GM19467 (cell line): ENCODE measurements around the gene SLTM.
"Not testable (repeated sequence)": the region's sequence is repeated elsewhere in the genome, so short reads cannot be mapped to it uniquely, and the experiment has no call there.

Source experiments
- ATAC-seq: cut with Tn5 transposase; IDR thresholded peaks from one replicate; pipeline ENCODE4 v1.9.1; 2021; ENCODE audit warnings: mild to moderate bottlenecking, moderate library complexity; ENCODE audit not compliant: unreplicated experiment

Gene SLTM

GRCh38 chr15:58929891-58930416 is 3.5 kb downstream of the SLTM start:
- ATAC-seq = no peak

DNA sequence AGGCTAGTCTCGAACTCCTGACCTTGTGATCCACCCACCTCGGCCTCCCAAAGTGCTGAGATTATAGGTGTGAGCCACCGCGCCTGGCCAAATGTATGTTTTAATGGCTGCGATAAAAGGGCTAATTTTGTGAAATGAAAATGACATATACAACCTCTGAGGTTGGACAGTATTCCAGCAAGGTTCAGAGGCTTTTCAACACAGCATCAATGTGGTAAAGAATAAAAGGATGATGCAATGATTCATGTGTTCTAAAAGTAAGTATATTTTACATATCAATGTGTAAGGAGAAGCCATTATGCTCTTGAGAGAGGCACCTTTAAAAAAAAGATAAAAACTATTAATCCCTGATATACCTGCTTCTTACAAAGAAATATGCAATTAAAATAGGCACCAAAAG is 6.7 kb downstream of the SLTM start:
- ATAC-seq = no peak

- no peak for ATAC-seq
These were observed 9.2 kb downstream of the SLTM start for GRCh38 chr15:58924327-58924726.

DNA sequence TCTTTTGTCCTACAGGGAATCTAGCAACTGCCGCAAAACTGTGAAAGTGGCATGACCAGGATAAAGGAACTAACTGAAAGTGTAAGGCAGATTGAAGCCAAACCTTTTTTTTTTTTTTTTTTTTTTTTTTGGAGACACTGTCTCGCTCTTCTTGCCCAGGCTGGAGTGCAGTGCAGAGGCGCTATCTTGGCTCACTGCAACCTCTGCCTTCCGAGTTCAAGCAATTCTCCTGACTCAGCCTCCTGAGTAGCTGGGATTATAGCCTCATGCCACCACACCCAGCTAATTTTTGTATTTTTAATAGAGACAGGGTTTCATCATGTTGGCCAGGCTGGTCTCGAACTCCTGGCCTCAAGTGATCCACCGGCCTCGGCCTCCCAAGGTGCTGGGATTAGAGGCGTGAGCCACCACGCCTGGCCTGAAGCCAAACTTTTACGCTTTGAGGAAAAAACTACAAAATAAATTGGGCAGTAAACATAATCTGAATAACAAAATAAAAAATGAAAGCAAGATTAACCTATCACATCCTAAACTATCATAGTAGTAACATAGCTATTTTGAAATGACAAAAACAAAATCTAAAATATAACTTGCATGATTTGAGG is 9.7 kb downstream of the SLTM start:
- no peak for ATAC-seq

- ATAC-seq = no peak
These were observed 10.2 kb downstream of the SLTM start for GRCh38 chr15:58923284-58923683.

DNA sequence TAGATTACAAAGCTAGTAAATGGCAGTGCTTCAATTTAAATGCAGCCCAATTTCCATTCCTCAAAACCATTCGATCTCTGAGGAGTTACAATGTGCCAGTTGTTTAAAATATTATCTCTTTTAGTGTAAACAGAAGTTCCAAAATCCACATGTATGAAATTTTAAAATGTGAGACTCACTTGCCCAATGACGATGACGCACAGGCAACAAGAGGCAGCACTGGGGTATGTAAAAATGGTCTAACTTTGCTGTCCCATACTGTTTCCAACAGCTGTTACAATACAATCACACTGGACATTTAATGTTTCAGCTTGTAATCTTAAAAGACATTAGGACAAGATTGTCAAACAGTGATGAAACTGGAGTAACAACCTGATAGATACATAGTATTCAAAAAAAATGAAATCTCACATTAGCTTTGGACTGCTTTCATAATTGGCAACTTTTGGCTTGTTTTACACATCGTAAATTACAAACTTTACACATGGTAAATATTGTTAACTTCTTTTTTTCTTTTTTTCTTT is 12.2 kb downstream of the SLTM start:
- no peak for ATAC-seq

DNA sequence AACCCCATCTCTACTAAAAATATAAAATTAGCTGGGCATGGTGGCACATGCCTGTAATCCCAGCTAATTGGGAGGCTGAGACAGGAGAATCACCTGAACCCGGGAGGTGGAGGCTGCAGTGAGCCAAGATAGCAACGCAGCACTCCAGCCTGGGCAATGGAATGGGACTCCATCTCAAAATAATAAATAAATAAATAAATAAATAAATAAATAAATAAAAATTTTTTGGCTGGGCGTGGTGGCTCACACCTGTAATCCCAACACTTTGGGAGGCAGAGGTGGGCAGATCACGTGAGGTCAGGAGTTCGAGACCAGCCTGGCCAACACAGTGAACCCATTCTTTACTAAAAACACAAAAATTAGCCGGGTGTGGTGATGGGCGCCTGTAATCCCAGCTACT is 13.0 kb downstream of the SLTM start:
- not testable (repeated sequence) for ATAC-seq

GRCh38 chr15:58919232-58919631 is 14.2 kb downstream of the SLTM start:
- no peak for ATAC-seq

- no peak for ATAC-seq
These were observed 15.2 kb downstream of the SLTM start for GRCh38 chr15:58918239-58918638.

GRCh38 chr15:58917613-58918129 is 15.8 kb downstream of the SLTM start:
- ATAC-seq = not testable (repeated sequence)

DNA sequence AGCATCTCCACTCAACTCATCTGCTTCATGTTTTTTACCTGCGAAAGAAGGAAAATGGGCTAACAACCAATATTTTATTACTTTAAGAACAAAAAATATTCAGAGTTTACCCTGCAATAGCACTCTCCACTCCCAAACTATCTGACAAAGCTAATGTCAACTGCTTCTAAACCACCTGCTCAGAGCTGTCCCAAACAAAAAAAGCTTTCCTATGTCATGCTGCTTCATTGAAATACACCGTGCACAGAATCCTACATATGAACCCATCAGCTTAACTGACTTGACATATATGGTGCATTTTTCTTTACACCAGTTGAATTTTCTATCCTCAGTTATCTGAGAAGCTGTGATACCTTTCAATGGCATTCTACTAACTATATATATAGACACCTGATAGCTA is 16.5 kb downstream of the SLTM start:
- ATAC-seq = no peak

GRCh38 chr15:58910456-58910855 is 23.0 kb downstream of the SLTM start:
- ATAC-seq = no peak

DNA sequence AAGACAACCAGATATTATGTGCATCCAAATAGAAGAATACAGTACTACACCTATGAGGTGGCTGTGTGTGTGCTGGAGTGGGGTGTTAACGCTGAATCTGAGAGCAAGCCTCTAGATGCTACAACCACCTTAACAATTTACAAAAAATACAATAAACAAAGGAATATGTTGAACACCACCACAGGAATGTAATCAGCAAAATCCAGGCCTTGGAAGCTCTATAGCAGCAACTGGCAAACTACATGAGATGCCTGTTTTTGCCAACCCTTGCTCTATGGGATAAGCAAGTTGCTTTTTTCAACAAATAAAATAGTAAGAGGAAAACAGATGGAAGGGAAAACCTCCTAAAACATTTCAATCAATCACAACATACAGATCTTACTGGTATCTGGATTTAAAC is 23.9 kb downstream of the SLTM start:
- ATAC-seq = no peak

DNA sequence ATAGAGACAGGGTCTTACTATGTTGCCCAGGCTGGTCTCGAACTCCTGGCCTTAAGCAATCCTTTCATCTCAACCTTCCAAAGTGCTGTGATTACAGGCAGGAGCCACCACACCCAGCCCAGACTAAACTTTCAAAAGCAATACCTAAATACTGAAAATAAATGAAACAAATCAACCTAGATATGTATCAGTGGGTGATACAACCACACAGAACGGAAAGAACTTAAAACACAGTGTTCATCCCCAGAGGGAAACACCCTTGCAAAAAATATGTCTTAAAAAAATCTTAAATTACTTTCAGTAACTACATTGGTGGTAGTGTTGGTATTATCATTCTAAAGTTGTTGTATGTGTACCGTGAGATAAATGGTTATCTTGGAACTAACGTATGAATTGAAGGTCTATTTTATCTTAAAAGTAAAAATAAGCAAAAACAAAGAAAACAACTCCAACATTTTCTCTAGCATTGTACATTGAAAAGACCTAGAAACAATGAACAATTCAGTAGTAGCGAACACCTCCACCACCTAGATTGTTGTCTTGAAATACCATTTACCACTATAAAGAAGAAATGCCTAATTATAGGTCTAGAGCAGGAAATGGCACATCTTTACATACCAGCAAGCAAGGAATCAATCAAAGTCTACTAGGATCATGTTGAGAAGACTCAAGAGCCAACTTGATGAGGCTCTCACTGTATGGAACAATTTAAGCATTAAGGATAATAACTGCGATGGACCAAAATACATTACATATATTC is 24.7 kb downstream of the SLTM start:
- no peak for ATAC-seq

DNA sequence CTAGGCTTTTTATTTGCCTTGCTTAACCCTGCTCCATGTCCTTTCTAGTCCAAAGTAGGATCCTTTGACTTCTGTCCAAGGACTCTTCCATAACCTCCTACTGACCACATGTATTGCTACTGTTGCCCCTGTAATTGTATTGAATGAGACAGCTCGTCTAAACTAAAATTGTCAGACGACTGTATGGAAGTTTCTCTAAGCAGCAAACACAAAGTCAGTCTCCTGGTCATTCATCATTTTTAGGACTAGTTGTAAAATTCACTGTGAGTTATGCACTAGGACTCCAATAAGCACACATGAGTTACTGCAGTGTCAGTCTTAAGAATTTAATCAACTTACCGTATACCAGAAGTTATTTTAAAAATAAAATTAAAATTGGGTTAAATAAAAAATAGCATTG is 32.8 kb downstream of the SLTM start:
- ATAC-seq = no peak

GRCh38 chr15:58898150-58898680 is 35.3 kb downstream of the SLTM start:
- ATAC-seq = no peak

- no peak for ATAC-seq
These were observed 44.1 kb downstream of the SLTM start for GRCh38 chr15:58889363-58889762.

GRCh38 chr15:58886921-58887320 is 46.6 kb downstream of the SLTM start:
- ATAC-seq = no peak

GRCh38 chr15:58883926-58884325 is 49.6 kb downstream of the SLTM start:
- not testable (repeated sequence) for ATAC-seq

- ATAC-seq = no peak
These were observed 51.2 kb downstream of the SLTM start for GRCh38 chr15:58882243-58882642.

DNA sequence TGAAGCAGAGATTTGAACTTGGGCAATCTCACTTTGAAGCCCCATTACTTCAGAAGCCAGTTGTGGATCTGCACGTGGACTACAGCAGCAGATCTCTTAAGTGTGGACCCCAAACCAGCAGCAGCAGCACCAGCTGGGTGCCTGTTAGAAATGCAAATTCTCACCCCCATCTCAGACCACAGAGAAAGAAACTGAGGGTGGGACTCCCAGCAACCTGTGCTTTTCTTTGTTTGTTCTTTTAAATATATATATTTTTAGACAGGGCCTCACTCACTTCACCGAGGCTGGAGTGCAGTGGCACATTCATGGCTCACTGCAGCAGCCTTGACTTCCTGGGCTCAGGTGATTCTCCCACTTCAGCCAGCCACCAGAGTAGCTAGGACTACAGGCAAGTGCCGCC is 53.2 kb downstream of the SLTM start:
- ATAC-seq = no peak
